AG04450 (cell line): ENCODE measurements around the gene TNKS2. TPM values are rescaled to one million over a fixed set of nuclear protein-coding genes. Genes with fewer than 3 reads are reported as not detected.

Source experiments
- CTCF ChIA-PET: fragments of 300-600, 350-600 bp; formaldehyde crosslinking; extraction: SDS; loops from one replicate; lab custom pipeline; 2022; ENCODE audit warnings: antibody characterized with exemption, inconsistent platforms; lab: Charles Lee
- POLR2A ChIA-PET: fragments of 350-600 bp; formaldehyde crosslinking; extraction: SDS; loops from one replicate; lab custom pipeline; 2021; ENCODE audit warnings: antibody characterized with exemption, inconsistent platforms; lab: Yijun Ruan, JAX
- DNase-seq: peaks from one replicate; pipeline ENCODE4 v3.0.0-alpha.2; 2011; ENCODE audit warnings: low read depth, low spot score
- H3K27ac ChIP-seq: one replicate; pipeline ENCODE4 v1.5.1; 2012; ENCODE audit warnings: low read depth, low read length, control low read depth
- H3K27me3 ChIP-seq: one replicate; pipeline ENCODE4 v1.6.0; 2012; ENCODE audit warnings: low read length; ENCODE audit not compliant: control insufficient read depth, insufficient read depth
- H3K4me3 ChIP-seq: 2 replicates; pipeline ENCODE4 v1.5.1; 2011; ENCODE audit warnings: mild to moderate bottlenecking, low read depth, low read length, control low read depth
- H3K9me3 ChIP-seq: 2 replicates; pipeline ENCODE4 v1.5.1; 2012; ENCODE audit warnings: low read length; ENCODE audit not compliant: control insufficient read depth, insufficient read depth
- polyA plus RNA-seq: library from polyadenylated mRNA; depleted of rRNA; stranded (reverse); fragments of >200 nt; gene quantifications from 2 replicates; pipeline ENCODE4 v1.2.3, GENCODE V29; 2011
- TF ChIP-seq, protein P1 (sequence below): IDR thresholded peaks from 2 replicates; pipeline ENCODE4 v1.5.1; 2011; ENCODE audit warnings: low read depth, low read length, control low read depth, inconsistent platforms

TNKS2 gene
- polyA plus RNA-seq, 1 experiment: 45.5 TPM

DNA sequence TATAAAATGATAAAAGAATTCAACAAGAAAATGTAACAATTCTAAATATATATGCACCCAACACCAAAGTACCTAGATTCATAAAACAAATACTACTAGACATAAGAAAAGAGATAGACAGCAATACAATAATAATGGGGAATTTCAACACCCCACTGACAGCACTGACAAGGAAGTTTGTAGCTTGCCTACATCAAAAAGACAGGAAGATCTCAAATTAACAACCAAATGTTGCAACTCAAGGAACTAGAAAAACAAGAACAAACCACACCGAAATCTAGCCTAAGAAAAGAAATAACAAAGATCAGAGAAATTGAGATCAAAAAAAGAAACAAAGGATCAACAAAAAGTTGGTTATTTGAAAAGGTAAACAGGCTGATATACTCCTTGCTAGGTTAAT is 36.5 kb upstream of the TNKS2 start:
- ChIA-PET POLR2A (no interaction called here), CTCF (interaction anchor here (0.5 kb wide), 1 partner anchor 141 kb away, joined by 3 read pairs; no protein-coding TSS in a partner anchor)
- H3K27ac ChIP-seq: no peak overlapping the region
- no peak overlapping the region for H3K4me3 ChIP-seq
- no peaks in the 10 kb centered on the region; the same call in 1 of the 2 replicates for H3K9me3 ChIP-seq
- no peak for DNase-seq
- no peaks in the 10 kb centered on the region for H3K27me3 ChIP-seq
- TF ChIP-seq, protein P1, sequence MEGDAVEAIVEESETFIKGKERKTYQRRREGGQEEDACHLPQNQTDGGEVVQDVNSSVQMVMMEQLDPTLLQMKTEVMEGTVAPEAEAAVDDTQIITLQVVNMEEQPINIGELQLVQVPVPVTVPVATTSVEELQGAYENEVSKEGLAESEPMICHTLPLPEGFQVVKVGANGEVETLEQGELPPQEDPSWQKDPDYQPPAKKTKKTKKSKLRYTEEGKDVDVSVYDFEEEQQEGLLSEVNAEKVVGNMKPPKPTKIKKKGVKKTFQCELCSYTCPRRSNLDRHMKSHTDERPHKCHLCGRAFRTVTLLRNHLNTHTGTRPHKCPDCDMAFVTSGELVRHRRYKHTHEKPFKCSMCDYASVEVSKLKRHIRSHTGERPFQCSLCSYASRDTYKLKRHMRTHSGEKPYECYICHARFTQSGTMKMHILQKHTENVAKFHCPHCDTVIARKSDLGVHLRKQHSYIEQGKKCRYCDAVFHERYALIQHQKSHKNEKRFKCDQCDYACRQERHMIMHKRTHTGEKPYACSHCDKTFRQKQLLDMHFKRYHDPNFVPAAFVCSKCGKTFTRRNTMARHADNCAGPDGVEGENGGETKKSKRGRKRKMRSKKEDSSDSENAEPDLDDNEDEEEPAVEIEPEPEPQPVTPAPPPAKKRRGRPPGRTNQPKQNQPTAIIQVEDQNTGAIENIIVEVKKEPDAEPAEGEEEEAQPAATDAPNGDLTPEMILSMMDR: no peak

DNA sequence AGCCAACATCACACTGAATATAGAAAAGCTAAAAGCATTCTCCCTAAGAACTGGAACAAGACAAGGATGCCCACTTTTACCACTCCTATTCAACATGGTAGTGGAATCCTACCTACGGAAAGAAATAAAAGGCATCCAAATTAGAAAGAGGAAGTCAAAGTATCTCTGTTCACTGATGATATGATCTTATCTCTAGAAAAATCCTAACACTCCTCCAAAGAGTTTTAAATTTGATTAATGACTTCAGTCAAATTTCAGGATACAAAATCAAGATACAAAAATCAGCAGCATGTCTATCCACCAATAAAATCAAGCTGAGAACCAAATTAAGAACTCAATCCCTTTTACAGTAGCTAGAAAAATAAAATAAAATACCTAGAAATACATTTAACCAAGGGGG is 35.3 kb upstream of the TNKS2 start:
- Histone ChIP-seq H3K4me3 (no peak overlapping the region), H3K27ac (no peak overlapping the region), H3K27me3 (no peaks in the 10 kb centered on the region), H3K9me3 (no peaks in the 10 kb centered on the region)
- TF ChIP-seq, protein P1: no peak
- ChIA-PET POLR2A (no interaction called here), CTCF (no interaction called here)
- DNase-seq: no peak

DNA sequence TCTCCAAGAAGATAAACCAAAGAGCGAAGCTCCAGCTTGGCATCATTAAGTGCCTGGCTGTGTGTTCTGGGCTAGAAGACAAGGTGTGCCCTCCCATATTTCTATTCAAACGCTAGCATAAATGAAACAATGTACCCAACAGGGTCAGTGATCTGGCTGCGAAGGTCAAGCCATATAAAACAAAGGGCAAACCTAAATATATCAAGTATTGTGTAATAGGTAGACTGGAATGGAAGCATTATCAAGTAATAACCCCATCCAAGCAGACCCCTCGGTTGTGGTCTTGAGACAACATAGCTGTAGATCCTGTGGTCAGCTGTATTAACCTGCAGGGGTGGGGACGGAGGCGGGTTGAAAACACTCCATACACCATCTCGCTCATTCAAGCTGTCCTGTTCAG is 31.6 kb upstream of the TNKS2 start:
- H3K4me3 ChIP-seq: no peak overlapping the region
- H3K27me3 ChIP-seq: no peaks in the 10 kb centered on the region
- ChIA-PET CTCF (interaction anchor here (0.7 to 1.5 kb wide), 2 partner anchors 8 to 248 kb away, joined by 3 to 5 read pairs; no protein-coding TSS in a partner anchor), POLR2A (no interaction called here)
- no peak for DNase-seq
- H3K27ac ChIP-seq: no peak overlapping the region
- TF ChIP-seq, protein P1: no peak
- H3K9me3 ChIP-seq: no peaks in the 10 kb centered on the region

DNA sequence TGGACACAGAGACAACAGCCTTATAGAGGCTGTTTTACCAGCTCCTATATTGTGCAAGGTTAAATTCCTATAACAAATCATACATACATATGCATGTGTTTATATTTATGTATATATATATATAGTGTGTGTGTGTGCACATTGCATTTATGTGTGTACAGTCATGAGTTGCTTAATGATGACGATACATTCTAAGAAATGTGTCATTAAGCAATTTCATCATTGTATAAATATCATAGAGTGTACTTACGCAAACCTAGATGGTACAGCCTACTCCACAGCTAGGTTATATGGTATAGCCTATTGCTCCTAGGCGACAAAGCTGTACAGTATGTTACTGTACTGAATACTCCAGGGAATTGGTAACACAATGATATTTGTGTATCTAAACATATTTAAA is 30.1 kb upstream of the TNKS2 start:
- TF ChIP-seq, protein P1: no peak
- DNase-seq: no peak
- POLR2A ChIA-PET: no interaction called here
- Histone ChIP-seq H3K4me3 (no peak overlapping the region), H3K27ac (no peak overlapping the region), H3K9me3 (no peaks in the 10 kb centered on the region), H3K27me3 (no peaks in the 10 kb centered on the region)
- CTCF ChIA-PET: interaction anchor here (1.1 to 1.5 kb wide), 2 partner anchors 9 to 144 kb away, joined by 3 to 5 read pairs; no protein-coding TSS in a partner anchor

DNA sequence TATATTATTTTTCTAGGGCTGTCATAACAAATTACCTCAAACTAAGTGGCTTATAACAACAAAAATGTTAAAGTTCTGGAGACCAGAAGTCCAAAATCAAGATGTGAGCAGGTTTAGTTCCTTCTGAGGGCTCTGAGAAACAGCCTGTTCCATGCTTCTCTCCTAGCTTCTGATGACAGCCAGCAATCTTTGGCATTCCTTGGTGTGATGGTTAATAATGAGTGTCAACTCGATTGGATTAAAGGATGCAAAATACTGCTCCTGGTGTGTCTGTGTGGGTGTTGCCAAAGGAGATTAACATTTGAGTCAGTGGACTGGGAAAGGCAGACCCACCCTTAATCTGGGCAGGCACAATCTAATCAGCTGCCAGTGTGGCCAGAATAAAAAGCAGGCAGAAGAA is 26.3 kb upstream of the TNKS2 start:
- H3K27me3 ChIP-seq: no peaks in the 10 kb centered on the region
- no peaks in the 10 kb centered on the region for H3K9me3 ChIP-seq
- H3K27ac ChIP-seq: no peak overlapping the region
- ChIA-PET CTCF (interaction anchor here (1.8 kb wide), 1 partner anchor 13 kb away, joined by 5 read pairs; no protein-coding TSS in a partner anchor), POLR2A (no interaction called here)
- no peak for DNase-seq
- H3K4me3 ChIP-seq: no peak overlapping the region
- TF ChIP-seq, protein P1: no peak
